Kidney tubule cell (primary cell): ENCODE measurements around the gene WDR87.
"Not testable (repeated sequence)": the region's sequence is repeated elsewhere in the genome, so short reads cannot be mapped to it uniquely, and the experiment has no call there.

Source experiments
- DNase-seq: peaks from one replicate; pipeline ENCODE4 v3.0.0-alpha.2; 2018; ENCODE audit warnings: low spot score

Gene WDR87

DNA sequence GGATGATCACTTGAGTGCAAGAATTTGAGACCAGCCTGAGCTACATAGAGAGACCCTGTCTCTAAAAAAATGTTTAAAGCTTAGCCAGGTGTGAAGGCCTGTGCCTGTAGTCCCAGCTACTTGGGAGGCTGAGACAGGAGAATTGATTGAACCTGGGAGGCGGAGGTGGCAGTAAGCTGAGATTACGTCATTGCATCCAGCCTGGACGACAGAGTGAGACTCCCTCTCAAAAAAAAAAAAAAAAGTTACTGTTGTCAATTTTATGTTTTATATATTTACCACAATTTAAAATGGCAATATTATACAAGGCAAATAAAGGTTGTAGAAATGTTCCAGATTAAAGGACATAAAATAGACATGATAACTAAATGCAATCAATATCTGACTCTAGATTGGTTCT is 29.2 kb downstream of the WDR87 start:
- DNase-seq = no peak

DNA sequence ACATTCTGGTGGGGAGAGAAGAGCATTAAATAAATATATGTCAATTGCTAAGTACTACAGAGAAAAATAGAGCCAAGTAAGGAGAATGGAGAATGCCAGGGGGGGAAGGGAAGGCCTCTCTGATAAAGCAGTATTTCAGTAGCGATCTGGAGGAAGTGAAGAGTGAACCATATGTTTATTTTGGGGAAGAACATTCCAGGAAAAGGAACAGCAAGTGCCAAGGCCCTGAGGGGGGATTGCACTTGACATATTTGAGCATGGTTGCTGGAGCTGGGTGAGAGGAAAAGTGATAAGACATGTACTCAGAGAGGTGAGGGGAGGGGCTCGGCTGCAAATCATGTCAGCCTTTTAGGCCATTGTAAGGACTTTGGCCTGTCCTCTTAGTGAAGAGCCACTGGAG is 30.4 kb downstream of the WDR87 start:
- no peak for DNase-seq

DNA sequence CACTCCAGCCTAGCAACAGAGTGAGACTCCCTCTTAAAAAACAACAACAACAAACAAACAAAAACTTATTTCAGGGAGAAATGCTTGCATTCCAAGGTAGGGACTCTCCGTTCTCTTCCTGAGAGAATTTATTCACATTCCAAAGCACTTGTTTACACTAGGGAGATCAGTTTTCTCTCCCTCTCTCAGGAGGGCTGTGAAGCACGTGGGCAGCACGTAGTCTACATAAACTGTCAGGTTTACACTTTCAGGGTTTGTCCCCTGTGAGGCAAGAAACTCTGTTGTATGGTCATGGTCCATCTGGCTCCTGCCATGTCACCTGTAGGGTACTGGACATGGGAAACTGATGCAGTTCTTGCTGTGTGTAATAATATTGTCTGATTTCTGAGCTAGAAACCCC is 31.6 kb downstream of the WDR87 start:
- no peak for DNase-seq

DNA sequence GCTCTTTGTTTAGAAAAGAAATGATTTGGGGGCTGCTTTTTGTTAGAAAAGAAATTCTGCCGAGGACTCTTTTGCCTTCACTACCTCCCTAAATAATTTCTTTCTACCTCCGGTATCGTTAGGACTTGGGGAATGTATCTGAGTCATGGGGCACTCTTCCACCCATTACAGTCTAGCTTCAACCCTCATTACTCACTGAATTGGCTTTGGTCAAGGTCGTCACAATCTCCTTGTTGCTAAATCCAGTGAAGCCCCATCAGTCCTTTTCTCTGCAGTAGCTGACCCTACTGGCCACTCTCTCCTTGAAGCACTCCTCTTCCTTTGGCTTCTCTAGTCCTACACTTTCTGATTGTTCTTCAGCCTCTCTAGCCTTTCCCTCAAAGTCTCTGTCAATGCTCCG is 34.0 kb downstream of the WDR87 start:
- DNase-seq = no peak

DNA sequence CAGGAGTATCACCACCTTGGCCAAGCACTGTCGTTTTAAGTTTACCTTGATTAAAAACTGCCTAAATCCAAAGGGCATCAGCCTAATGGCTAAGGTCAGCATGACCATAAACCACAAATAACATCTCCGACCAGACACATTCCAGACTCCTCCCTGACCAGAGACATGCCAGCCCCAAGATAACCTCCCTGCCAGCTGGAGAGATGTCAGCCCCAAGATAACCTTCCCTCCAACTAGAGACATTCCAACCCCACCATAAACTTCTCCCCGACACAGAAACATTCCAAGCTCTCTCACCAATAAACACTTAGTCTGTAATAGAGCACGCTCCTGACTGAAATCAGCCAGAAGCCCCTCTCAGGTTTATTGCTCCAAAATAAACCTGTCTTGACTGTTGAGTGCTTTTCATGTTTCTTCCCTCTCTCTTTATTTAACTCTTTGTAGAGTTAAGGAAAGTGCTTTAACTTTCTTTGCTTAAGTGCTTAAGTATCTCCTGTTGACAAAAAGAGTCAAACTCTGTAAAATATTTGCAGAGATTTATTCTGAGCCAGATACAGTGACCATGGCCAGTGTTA is 36.5 kb downstream of the WDR87 start:
- DNase-seq = no peak

DNA sequence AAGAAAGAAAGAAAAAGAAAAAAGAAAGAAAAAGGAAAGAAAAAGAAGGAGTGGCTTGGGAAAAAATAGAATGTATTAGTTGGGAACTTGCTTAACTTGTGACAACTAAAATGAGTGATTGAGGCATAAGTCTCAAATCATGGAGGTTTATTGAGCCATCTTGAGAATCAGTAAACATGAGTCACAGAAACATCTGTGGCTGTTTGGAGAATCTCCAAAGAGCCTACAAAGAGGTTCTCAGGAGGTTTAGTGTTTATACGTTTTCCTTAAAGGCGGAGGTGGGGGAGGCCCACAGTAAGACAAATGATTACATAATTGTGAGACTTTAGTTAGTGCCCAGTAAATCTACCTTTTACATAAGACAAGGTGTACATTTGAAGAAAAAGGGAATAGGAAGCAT is 38.6 kb downstream of the WDR87 start:
- DNase-seq = no peak

DNA sequence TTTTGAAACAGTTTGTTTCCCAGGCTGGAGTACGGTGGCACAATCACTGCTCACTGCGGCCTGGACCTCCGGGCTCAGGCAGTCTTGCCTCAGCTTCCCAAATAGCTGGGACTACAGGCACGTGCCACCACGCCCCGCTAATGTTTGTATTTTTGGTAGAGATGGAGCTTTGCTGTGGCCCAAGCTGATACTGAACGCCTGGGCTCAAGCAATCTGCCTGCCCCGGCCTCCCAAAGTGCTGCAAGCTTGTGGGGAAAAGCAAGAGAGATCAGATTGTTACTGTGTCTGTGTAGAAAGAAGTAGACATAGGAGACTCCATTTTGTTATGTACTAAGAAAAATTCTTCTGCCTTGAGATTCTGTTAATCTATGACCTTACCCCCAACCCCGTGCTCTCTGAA is 40.5 kb downstream of the WDR87 start:
- not testable (repeated sequence) for DNase-seq

DNA sequence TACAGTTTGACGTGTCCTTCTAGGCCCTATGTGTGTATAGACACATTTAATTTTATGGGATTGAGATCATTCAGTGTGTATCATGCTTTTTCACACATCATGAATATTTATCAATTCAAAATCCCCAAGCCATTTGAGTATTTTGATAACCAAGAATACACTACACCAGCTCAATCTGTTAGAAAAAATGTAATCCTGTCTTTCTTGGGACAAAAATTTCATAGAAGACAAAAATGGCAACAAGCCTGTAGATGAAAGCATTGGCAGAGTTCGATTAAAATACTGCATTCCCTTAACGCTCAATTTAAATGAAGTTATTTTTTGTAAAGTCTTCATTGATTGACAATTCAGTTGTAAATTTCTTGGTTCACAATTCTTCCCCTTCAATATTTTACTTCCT is 41.9 kb downstream of the WDR87 start:
- no peak for DNase-seq

DNA sequence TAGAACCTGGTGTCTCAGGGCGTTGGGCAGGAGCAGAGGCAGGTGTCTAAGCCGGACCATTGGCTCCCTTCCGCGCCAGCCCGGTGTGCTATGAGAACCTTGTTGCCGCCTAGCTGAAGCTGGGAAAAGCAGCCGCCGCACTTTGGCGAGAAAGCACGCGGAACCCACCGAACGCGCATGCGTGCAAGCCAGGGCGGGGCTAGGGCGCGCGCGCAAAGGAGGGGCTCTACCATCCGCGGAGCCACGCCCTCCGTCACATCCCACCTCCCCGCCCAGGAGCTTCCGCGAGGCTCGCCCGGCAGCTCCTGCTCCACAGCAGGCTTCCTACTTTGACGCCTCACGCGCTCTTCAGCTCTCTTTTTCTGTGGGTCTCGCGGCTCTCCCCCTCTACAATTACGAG is 51.3 kb downstream of the WDR87 start:
- DNase-seq = peak; percentile 67

DNA sequence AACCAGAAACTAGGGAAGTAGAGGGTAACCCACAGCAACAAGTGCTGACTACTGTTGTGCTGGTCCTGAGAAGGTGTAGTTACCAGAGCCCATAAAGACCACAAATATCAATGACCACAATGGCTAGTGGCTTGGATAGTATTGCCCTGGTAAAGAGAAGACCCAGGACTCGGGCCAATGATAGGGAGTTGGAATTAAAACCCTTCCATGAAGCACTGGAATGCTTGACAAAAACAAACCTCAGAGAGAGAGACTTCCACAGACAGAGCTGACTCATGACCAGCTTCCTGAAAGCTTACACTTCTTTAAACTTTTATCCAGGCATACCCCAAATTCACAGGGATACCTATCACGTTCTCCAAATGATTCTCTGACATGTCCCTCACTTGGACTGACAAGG is 60.5 kb downstream of the WDR87 start:
- DNase-seq = no peak
